ENCODE results near the gene MYCBPAP.

Gene MYCBPAP

DNA sequence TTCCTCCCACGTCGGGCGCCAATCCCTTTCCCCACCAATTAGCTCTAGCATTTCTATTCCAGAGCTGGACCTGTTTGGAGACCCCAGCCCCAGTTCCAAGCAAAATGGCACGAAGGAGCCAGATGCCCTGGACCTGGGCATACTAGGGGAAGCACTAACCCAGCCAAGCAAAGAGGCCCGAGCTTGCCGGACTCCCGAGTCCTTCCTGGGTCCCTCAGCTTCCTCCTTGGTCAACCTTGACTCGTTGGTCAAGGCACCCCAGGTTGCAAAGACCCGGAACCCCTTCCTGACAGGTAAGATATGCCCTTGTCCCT is 33.1 kb downstream of the MYCBPAP start:
- no peak for TF ChIP-seq CTCF (IDR thresholded peaks at IDR 0.05; ENCODE audit: control insufficient read depth, insufficient read depth, low read depth, low read length, missing control alignments)
- H3K4me3 ChIP-seq (ENCODE audit: control insufficient read depth, low read depth, low read length): peak overlapping the region; percentile 58
- DNase-seq (ENCODE audit: low read depth): no peak

DNA sequence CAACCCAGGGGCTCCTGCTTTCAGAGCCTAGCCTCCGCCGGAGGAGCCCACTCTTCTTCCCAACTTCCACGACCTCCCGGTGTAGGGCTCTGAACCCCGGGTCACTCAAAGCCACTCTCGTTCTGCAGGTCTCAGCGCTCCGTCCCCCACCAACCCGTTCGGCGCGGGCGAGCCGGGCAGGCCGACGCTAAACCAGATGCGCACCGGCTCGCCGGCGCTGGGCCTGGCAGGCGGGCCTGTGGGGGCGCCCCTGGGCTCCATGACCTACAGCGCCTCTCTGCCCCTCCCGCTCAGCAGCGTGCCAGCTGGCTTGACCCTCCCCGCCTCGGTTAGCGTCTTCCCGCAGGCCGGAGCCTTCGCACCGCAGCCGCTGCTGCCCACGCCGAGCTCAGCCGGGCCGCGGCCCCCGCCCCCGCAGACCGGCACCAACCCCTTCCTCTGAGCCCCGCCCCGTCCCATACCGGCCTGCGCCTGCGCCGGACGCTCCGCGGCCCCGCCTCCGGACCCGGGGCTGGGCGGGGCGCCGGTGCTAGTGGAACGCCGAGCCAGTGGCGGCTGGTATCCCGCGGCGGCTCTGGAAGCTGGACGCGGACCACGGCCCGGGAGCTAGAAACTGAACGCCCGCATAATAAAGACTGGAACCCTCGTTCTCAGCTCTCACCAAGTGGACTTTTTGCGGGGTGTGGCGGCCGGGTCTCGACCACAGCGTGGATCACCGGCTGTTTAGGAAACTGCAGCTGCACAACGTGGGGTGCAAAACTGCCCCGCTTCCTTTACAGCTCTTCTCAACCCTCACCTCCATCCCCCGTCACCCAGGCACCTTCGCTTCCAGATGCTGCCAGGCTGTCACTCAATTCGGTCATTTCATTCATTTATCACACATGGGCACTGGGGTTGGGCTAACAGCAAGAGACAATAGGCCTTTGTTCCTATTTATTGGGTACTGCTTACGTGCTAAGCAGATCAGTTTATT is 33.8 kb downstream of the MYCBPAP start:
- no peak for DNase-seq (ENCODE audit: low read depth)
- peak overlapping the region; percentile 58 for H3K4me3 ChIP-seq (ENCODE audit: control insufficient read depth, low read depth, low read length)
- TF ChIP-seq CTCF (IDR thresholded peaks at IDR 0.05; ENCODE audit: control insufficient read depth, insufficient read depth, low read depth, low read length, missing control alignments): no peak

- TF ChIP-seq CTCF (IDR thresholded peaks at IDR 0.05; ENCODE audit: control insufficient read depth, insufficient read depth, low read depth, low read length, missing control alignments): no peak
- no peak for DNase-seq (ENCODE audit: low read depth)
- H3K4me3 ChIP-seq (ENCODE audit: control insufficient read depth, low read depth, low read length): no peak overlapping the region
Observed at GRCh38 chr17:50542795-50543774, 34.8 kb downstream of the MYCBPAP start.

- no peak overlapping the region for H3K4me3 ChIP-seq (ENCODE audit: control insufficient read depth, low read depth, low read length)
- no peak for DNase-seq (ENCODE audit: low read depth)
- TF ChIP-seq CTCF (IDR thresholded peaks at IDR 0.05; ENCODE audit: control insufficient read depth, insufficient read depth, low read depth, low read length, missing control alignments): no peak
Observed at GRCh38 chr17:50544516-50544915, 36.3 kb downstream of the MYCBPAP start.

DNA sequence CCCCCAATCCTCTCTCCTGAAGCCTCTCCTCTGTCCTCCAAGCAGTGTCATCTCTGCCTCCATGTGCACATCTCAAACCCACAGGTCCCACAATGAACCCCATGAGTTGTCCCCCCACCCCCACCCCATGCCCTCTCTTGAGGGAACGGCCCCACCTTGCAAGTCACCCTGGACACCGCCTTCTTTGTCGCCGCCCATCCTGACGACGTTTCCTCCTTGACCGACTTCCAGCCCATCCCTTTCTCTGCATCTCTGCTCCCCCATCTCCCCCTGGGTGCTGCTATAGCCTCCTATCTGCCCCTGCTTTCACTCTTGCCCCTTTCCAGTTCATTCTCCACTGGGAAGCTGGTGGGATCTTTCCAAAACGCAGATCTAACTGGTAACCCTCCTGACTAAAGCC is 37.1 kb downstream of the MYCBPAP start:
- TF ChIP-seq CTCF (IDR thresholded peaks at IDR 0.05; ENCODE audit: control insufficient read depth, insufficient read depth, low read depth, low read length, missing control alignments): no peak
- no peak overlapping the region for H3K4me3 ChIP-seq (ENCODE audit: control insufficient read depth, low read depth, low read length)

GRCh38 chr17:50546701-50547034 is 38.4 kb downstream of the MYCBPAP start:
- TF ChIP-seq CTCF (IDR thresholded peaks at IDR 0.05; ENCODE audit: control insufficient read depth, insufficient read depth, low read depth, low read length, missing control alignments): no peak
- no peak for DNase-seq (ENCODE audit: low read depth)
- H3K4me3 ChIP-seq (ENCODE audit: control insufficient read depth, low read depth, low read length): no peak overlapping the region

More for the DNA sequence above, 37.1 kb downstream of the MYCBPAP start:
- no peak for DNase-seq (ENCODE audit: low read depth)

Data from AG09309 (cell line).